Activated naive CD4-positive, alpha-beta T cell treated with anti-CD3 and anti-CD28 coated beads for 36 hours (primary cell): ENCODE measurements around the gene OCLN. TPM values are rescaled to one million over a fixed set of nuclear protein-coding genes. Genes with fewer than 3 reads are reported as not detected.
"Not testable (repeated sequence)": the region's sequence is repeated elsewhere in the genome, so short reads cannot be mapped to it uniquely, and the experiment has no call there.

ENCODE experiments used
- CTCF ChIA-PET: fragments of 350-600 bp; sonication (Branson Sonifier 250); formaldehyde crosslinking; loops from one replicate; lab custom pipeline; 2021; ENCODE audit warnings: antibody characterized with exemption; lab: Charles Lee
- DNase-seq: peaks from one replicate; pipeline ENCODE4 v3.0.0-alpha.2; 2020
- H3K27ac Mint-ChIP-seq: one replicate; pipeline ENCODE4 v1.8.0; 2021; ENCODE audit warnings: mild to moderate bottlenecking, mixed read lengths
- H3K27me3 Mint-ChIP-seq: one replicate; pipeline ENCODE4 v1.8.0; 2021; ENCODE audit warnings: low read depth, mixed read lengths
- H3K36me3 Mint-ChIP-seq: one replicate; pipeline ENCODE4 v1.8.0; 2021; ENCODE audit warnings: low read depth, mixed read lengths
- H3K4me1 Mint-ChIP-seq: one replicate; pipeline ENCODE4 v1.8.0; 2021; ENCODE audit warnings: low read depth, mixed read lengths
- H3K4me3 Mint-ChIP-seq: one replicate; pipeline ENCODE4 v1.8.0; 2021; ENCODE audit warnings: mild to moderate bottlenecking, moderate library complexity, mixed read lengths
- H3K9me3 Mint-ChIP-seq: one replicate; pipeline ENCODE4 v1.8.0; 2021; ENCODE audit warnings: mixed read lengths
- intact Hi-C: fragments of 100-400 bp; cut with micrococcal nuclease; formaldehyde crosslinking; loops from one replicate; pipeline ENCODE4 v1.15.1; 2023
- total RNA-seq, 2 experiments: library from RNA; stranded (reverse); gene quantifications; one replicate each; pipeline ENCODE4 v1.2.3, GENCODE V29; 2021

OCLN gene
- total RNA-seq, 2 experiments from 2014 or later = 0.26 to 0.62 TPM

DNA sequence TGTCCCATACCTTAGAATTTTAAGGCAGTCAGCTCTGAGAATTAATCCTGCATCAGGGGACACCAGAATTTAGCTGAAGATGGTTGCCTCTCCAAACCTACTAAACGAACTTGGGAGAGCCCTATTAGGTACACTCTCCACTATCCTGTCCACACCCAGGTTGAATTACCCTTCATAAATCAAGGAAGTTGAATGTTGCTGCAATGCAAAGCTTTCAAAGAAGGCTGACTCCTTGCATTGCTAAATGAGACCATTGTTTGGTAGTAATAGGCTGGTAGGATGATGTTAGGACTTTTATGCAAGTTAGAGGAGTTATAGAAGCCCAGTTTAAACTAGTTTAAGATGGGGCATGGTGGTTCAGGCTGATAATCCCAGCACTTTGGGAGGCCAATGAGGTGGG is 48.8 kb downstream of the OCLN start:
- H3K4me3 Mint-ChIP-seq, H3K36me3 Mint-ChIP-seq, H3K4me1 Mint-ChIP-seq, DNase-seq, H3K27me3 Mint-ChIP-seq, H3K27ac Mint-ChIP-seq, H3K9me3 Mint-ChIP-seq, intact Hi-C loops, CTCF ChIA-PET: not testable (repeated sequence)

DNA sequence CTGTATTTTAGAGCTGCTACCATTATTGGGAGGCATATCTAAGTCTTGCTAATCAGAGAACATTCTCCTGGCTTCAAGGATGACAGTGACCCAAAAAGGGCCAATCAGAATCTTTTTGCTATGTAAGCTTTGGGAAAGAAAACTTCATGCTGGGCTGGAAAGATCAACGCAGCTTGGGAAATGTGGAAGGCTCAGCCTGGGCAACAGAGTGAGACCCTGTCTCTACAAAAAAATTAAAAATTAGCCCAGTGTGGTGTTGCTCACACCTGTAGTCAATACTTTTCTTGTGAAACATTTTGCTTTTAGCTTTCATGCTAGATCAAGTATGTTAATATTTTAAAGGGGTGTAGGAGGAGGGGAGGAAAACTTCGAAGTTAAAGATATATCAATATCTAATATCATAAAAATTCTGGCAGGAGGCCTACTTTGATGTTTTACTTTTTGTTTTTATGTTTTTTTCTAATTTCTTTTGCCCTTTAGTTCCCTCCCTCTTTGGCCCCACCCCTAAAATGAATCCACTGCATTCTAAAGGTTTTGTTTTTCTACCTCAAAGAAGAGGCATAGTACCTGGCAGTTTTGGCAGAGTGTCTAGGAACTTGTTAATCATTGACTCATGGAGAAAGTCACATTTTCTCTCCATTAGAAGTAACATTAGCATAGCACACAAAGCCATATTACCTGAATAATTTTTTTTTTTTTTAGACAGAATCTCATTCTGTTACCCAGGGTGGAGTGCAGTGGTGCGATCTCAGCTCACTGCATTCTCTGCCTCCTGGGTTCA is 50.4 kb downstream of the OCLN start:
- H3K27ac Mint-ChIP-seq, H3K9me3 Mint-ChIP-seq, CTCF ChIA-PET, H3K4me1 Mint-ChIP-seq, DNase-seq, intact Hi-C loops, H3K4me3 Mint-ChIP-seq, H3K27me3 Mint-ChIP-seq, H3K36me3 Mint-ChIP-seq: not testable (repeated sequence)

DNA sequence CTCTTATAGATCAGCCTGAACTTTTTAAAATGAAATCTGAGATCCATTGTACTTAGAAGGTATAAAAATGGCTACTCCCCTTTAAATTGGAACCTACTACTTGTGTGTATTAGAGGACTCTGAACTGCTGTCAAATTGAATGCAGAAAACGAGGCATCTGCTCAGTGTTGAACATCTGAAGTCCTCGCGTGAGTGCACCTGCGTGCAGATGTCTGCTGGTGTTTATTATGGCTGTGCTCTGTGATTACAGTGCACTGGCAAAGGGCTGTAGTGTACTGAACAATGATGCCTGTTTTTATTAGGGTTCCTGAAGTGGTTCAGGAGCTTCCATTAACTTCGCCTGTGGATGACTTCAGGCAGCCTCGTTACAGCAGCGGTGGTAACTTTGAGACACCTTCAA is 52.0 kb downstream of the OCLN start:
- H3K27ac Mint-ChIP-seq, H3K27me3 Mint-ChIP-seq, H3K9me3 Mint-ChIP-seq, DNase-seq, CTCF ChIA-PET, H3K4me3 Mint-ChIP-seq, H3K4me1 Mint-ChIP-seq, H3K36me3 Mint-ChIP-seq, intact Hi-C loops: not testable (repeated sequence)

DNA sequence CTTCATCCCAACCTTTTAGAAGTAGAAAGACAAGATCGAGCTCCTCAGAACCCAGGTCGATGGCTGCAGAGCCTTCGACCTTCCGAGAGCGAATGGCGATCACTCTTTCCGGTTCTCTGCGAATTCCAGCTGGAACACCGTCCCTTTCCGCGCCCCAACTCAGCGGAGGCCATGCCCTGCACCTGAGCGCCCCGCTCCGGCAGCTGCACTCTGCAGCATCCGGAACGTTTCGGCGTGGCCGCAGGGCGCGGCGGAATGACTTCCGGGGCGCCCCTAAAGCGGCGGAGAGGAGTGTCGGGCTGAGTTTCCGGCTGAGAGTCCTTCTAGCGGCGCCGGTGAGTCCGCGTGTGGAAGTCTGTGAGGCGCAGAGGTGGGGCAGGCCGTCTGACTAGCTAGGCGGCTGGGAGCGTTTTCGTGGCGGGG is 67.3 kb downstream of the OCLN start, which contains the start of gene GTF2H2C:
GTF2H2C (plus strand) TSS at position 284 of the 423 bp plus-strand sequence. CDS start 4,942 bp downstream, outside the sequence.
- peak within 1 kb of the TSS; percentile 73 for H3K27ac Mint-ChIP-seq
- H3K27me3 Mint-ChIP-seq, H3K36me3 Mint-ChIP-seq, H3K4me1 Mint-ChIP-seq, intact Hi-C loops, H3K9me3 Mint-ChIP-seq, CTCF ChIA-PET: not testable (repeated sequence)
- DNase-seq = peak; percentile 86
- H3K4me3 Mint-ChIP-seq = peak within 1 kb of the TSS; percentile 97

DNA sequence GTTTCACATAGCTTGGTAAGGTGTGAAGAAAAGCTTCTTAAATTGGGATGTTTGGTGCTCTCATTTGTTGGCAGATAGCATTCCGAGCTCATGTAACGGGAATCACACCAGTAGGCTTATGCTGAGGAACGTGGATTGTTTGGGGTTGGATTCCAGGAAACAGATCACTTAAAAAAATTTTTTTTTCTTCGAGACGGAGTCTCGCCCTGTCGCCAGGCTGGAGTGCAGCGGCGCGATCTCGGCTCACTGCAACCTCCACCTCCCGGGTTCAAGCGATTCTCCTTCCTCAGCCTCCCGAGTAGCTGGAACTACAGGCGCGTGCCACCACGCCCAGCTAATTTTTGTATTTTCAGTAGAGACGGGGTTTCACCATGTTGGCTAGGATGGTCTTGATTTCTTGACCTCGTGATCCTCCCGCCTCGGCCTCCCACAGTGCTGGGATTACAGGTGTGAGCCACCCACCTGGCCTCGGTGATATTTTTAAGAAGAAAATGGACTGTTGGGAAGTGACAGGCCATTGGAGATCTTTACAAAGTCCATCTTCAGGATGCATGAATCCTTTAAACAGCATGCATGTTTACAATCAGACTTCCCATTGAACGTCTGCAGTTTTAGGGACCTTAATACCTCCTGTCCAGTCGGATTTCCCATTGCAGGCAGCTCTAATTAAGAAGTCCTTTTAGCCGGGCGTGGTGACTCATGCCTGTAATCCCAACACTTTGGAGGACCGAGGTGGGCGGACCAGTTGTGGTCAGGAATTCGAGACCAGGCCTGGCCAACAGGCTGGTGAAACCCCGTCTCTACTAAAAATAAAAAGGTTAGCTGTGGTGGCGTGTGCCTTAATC is 68.2 kb downstream of the OCLN start:
- H3K4me3 Mint-ChIP-seq = peak overlapping the region; percentile 66
- DNase-seq, CTCF ChIA-PET, H3K9me3 Mint-ChIP-seq, H3K27me3 Mint-ChIP-seq, intact Hi-C loops, H3K27ac Mint-ChIP-seq, H3K36me3 Mint-ChIP-seq, H3K4me1 Mint-ChIP-seq: not testable (repeated sequence)

DNA sequence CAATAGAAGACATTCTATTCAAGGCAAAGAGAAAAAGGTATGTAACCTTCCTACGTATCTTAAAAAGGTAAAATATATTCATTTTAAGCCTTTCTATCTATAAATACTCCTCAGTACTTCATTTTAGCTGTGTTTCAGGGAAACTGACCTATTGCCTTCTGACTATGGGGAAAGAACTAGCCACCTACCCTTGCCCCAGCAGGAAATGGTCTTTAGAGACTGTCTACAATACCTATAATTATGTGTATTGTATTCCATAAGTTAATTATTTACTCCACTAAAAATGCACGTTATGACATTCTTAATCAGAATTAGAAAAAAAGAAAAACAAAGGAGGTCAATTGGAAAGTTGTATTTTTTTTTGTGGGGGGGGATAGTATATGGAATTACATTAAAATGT is 73.6 kb downstream of the OCLN start:
- H3K27me3 Mint-ChIP-seq, DNase-seq, H3K36me3 Mint-ChIP-seq, intact Hi-C loops, CTCF ChIA-PET, H3K4me1 Mint-ChIP-seq, H3K27ac Mint-ChIP-seq, H3K4me3 Mint-ChIP-seq, H3K9me3 Mint-ChIP-seq: not testable (repeated sequence)

GRCh38 chr5:69568072-69568471 is 75.5 kb downstream of the OCLN start:
- H3K9me3 Mint-ChIP-seq, H3K27ac Mint-ChIP-seq, intact Hi-C loops, H3K36me3 Mint-ChIP-seq, H3K4me3 Mint-ChIP-seq, DNase-seq, CTCF ChIA-PET, H3K4me1 Mint-ChIP-seq, H3K27me3 Mint-ChIP-seq: not testable (repeated sequence)

DNA sequence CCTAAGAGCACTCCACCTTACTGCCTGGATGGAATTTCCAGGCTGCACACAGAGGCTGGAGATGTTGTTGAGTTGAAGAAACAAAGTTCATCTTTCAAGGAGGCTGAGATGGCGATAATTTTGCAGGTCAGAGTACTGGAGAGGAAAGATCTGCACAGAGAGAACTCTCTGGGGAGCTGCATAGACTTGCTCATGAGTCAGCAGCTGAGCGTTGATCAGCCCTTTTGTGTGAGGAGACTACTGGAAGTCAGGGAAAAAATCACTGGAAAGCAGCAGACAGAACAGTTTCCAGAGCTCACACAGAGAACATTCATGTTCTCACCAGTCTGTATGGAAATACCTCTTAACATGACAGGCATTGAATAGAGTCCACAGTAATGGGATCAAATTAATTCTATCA is 90.8 kb downstream of the OCLN start:
- H3K4me1 Mint-ChIP-seq, H3K27ac Mint-ChIP-seq, DNase-seq, CTCF ChIA-PET, intact Hi-C loops, H3K9me3 Mint-ChIP-seq, H3K27me3 Mint-ChIP-seq, H3K36me3 Mint-ChIP-seq, H3K4me3 Mint-ChIP-seq: not testable (repeated sequence)

GRCh38 chr5:69596114-69596840 is 103.7 kb downstream of the OCLN start:
- H3K4me3 Mint-ChIP-seq, intact Hi-C loops, H3K27ac Mint-ChIP-seq, DNase-seq, H3K36me3 Mint-ChIP-seq, H3K4me1 Mint-ChIP-seq, H3K9me3 Mint-ChIP-seq, H3K27me3 Mint-ChIP-seq, CTCF ChIA-PET: not testable (repeated sequence)

DNA sequence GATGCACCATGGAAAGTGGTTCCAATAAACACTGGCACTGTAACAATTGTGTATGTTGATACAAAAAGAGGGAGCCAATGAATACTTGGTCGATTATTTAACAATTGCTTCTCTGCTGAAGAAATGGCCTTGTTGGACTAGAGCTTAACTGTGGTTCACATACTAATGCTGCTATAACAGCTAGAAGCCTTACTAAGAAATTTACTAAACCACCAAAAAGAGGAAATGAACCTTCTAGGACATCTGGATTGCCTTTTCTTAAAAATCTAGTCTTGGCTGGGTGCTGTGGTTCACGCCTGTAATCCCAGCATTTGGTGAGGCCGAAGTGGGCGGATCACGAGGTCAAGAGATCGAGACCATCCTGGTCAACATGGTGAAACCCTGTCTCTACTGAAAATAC is 109.4 kb downstream of the OCLN start:
- DNase-seq, H3K27ac Mint-ChIP-seq, H3K36me3 Mint-ChIP-seq, H3K4me3 Mint-ChIP-seq, CTCF ChIA-PET, H3K9me3 Mint-ChIP-seq, intact Hi-C loops, H3K4me1 Mint-ChIP-seq, H3K27me3 Mint-ChIP-seq: not testable (repeated sequence)

- H3K27me3 Mint-ChIP-seq, H3K36me3 Mint-ChIP-seq, DNase-seq, intact Hi-C loops, H3K27ac Mint-ChIP-seq, H3K4me1 Mint-ChIP-seq, H3K9me3 Mint-ChIP-seq, CTCF ChIA-PET, H3K4me3 Mint-ChIP-seq: not testable (repeated sequence)
Observed at GRCh38 chr5:69606839-69607238, 114.2 kb downstream of the OCLN start.
